Small intestine (tissue), 7 donors: ENCODE data around the gene DNHD1. TPM values are rescaled to one million over a fixed set of nuclear protein-coding genes. Genes with fewer than 3 reads are reported as not detected.

Source experiments
- DNase-seq, 2 donors: peaks; one replicate each; pipeline versions ENCODE4 v3.0.0 to v3.0.0-alpha.2; 2013
- FAIRE-seq: peaks from 2 replicates; lab custom pipeline; 2012; peaks lifted over from hg19 to GRCh38; lab: Jason Lieb, UNC
- H3K27ac ChIP-seq, 3 donors: one replicate each; pipeline ENCODE4 v1.5.1; 2013; ENCODE audit warnings: low read length in 2 of 3, mild to moderate bottlenecking in 2 of 3, control low read depth in 1 of 3, inconsistent platforms in 1 of 3, low read depth in 1 of 3, moderate library complexity in 1 of 3
- H3K27me3 ChIP-seq, 3 donors: one replicate each; pipeline ENCODE4 v1.6.1; 2013; ENCODE audit warnings: low read length in 3 of 3, inconsistent platforms in 1 of 3; ENCODE audit not compliant: control insufficient read depth in 3 of 3, insufficient read depth in 3 of 3
- H3K36me3 ChIP-seq, 3 donors: one replicate each; pipeline ENCODE4 v1.6.1; 2013; ENCODE audit warnings: low read length in 3 of 3, inconsistent platforms in 1 of 3, low read depth in 1 of 3, mild to moderate bottlenecking in 1 of 3, moderate library complexity in 1 of 3; ENCODE audit not compliant: control insufficient read depth in 3 of 3, insufficient read depth in 2 of 3
- H3K4me1 ChIP-seq, 3 donors: one replicate each; pipeline ENCODE4 v1.6.1; 2013; ENCODE audit warnings: low read length in 2 of 3, inconsistent platforms in 1 of 3, low read depth in 1 of 3, mild to moderate bottlenecking in 1 of 3, moderate library complexity in 1 of 3; ENCODE audit not compliant: control insufficient read depth in 3 of 3, insufficient read depth in 2 of 3
- H3K4me3 ChIP-seq, 3 donors: one replicate each; pipeline ENCODE4 v1.5.1; 2013; ENCODE audit warnings: low read length in 3 of 3, control low read depth in 1 of 3, inconsistent platforms in 1 of 3, low read depth in 1 of 3, mild to moderate bottlenecking in 1 of 3, moderate library complexity in 1 of 3
- H3K9me3 ChIP-seq, 2 donors: one replicate each; pipeline ENCODE4 v1.6.1; 2013; ENCODE audit warnings: low read depth in 1 of 2, low read length in 1 of 2; ENCODE audit not compliant: control insufficient read depth in 2 of 2, insufficient read depth in 1 of 2
- WGBS, 3 donors: extraction: QIAGEN DNeasy Blood & Tissue Kit; methylation state at CpG; one replicate each; pipeline ENCODE4 v1.1.7; 2013; 5-methylcytosine and 5-hydroxymethylcytosine counted together
- polyA plus RNA-seq, 4 donors: library from polyadenylated mRNA; stranded (reverse) in 3 of 4; unstranded in 1 of 4; fragments of 200-250 nt in 3 of 4; fragments of 120-200 nt in 1 of 4; gene quantifications; one replicate each; pipeline versions ENCODE4 v1.2.1 to v1.2.3, GENCODE V29; 2013
- donor health status: healthy with polysubstance abuse.
- donor health status: control.
- donor health status: control.
- donor health status: Bipolar disorder and iron deficiency.
- donor health status: healthy.

The DNHD1 gene
- polyA plus RNA-seq, 4 donors = 4.0 to 10.5 (median 9.0) TPM

- WGBS, 3 donors = 0 to 1% (median 1%) methylated on average over 22 to 36 of the region's 36 CpGs
- Histone ChIP-seq H3K27ac (peak overlapping the region; percentile 92 to 100 (median 96)), H3K4me3 (peak overlapping the region; percentile 79 to 98 (median 79)), H3K4me1 (peaks cover 0 to 30% (median 2%) of the 10 kb centered on the region in 3 donors), H3K27me3 (no peaks in the 10 kb centered on the region), H3K9me3 (no peaks in the 10 kb centered on the region), H3K36me3 (peaks cover 9 to 67% (median 14%) of the 10 kb centered on the region in 3 donors)
- FAIRE-seq (no peak), DNase-seq (no peak)
Observed at GRCh38 chr11:6611963-6612212, 114.8 kb downstream of the DNHD1 start.

- Histone ChIP-seq H3K27me3 (no peaks in the 10 kb centered on the region), H3K36me3 (peaks cover 9 to 72% (median 14%) of the 10 kb centered on the region in 3 donors), H3K27ac (peak within 1 kb of the TSS; percentile 92 to 100 (median 96)), H3K4me1 (peaks cover 0 to 28% (median 2%) of the 10 kb centered on the region in 3 donors), H3K4me3 (peak within 1 kb of the TSS; percentile 79 to 98 (median 79)), H3K9me3 (no peaks in the 10 kb centered on the region)
- DNase-seq (peak; percentile 97), FAIRE-seq (no peak)
- 0 to 1% (median 0%) methylated on average over 46 to 51 of the region's 51 CpGs for WGBS, 3 donors
Observed at GRCh38 chr11:6612213-6613041, 115.3 kb downstream of the DNHD1 start, which contains the start of gene TAF10. Gene TAF10, minus strand, starts transcription at chr11:6612216. Its CDS starts 27 bp downstream, at chr11:6612189.

GRCh38 chr11:6613496-6613895, 116.4 kb downstream of the DNHD1 start:
- H3K36me3 ChIP-seq = peaks cover 8 to 66% (median 12%) of the 10 kb centered on the region in 3 donors
- no peak for DNase-seq
- no peak for FAIRE-seq
- H3K27me3 ChIP-seq = no peaks in the 10 kb centered on the region
- 95 to 96% (median 95%) methylated on average over 3 of the region's 3 CpGs for WGBS, 3 donors
- H3K4me3 ChIP-seq = no peak overlapping the region
- H3K27ac ChIP-seq = peak overlapping the region in 2 of 3 donors; percentile 96 to 100
- H3K9me3 ChIP-seq = no peaks in the 10 kb centered on the region
- H3K4me1 ChIP-seq = peaks cover 2 to 32% (median 3%) of the 10 kb centered on the region in 3 donors

GRCh38 chr11:6614446-6614845, 117.4 kb downstream of the DNHD1 start:
- peaks cover 2 to 35% (median 3%) of the 10 kb centered on the region in 3 donors for H3K4me1 ChIP-seq
- H3K36me3 ChIP-seq = peaks cover 5 to 57% (median 6%) of the 10 kb centered on the region in 3 donors
- H3K27me3 ChIP-seq = no peaks in the 10 kb centered on the region
- WGBS, 3 donors = 82 to 87% (median 86%) methylated on average over 2 of the region's 2 CpGs
- H3K27ac ChIP-seq = no peak overlapping the region
- DNase-seq (no peak), FAIRE-seq (no peak)
- no peaks in the 10 kb centered on the region for H3K9me3 ChIP-seq
- no peak overlapping the region for H3K4me3 ChIP-seq

GRCh38 chr11:6615046-6615445, 118.0 kb downstream of the DNHD1 start:
- Histone ChIP-seq H3K9me3 (no peaks in the 10 kb centered on the region), H3K4me1 (peaks cover 2 to 38% (median 3%) of the 10 kb centered on the region in 3 donors), H3K27me3 (no peaks in the 10 kb centered on the region), H3K4me3 (no peak overlapping the region), H3K36me3 (peaks cover 0 to 51% (median 3%) of the 10 kb centered on the region in 3 donors), H3K27ac (no peak overlapping the region)
- WGBS, 3 donors = 95 to 98% (median 95%) methylated on average over 5 of the region's 5 CpGs
- FAIRE-seq (no peak), DNase-seq (no peak)

- peaks cover 0 to 41% (median 0%) of the 10 kb centered on the region in 3 donors for H3K36me3 ChIP-seq
- H3K27me3 ChIP-seq = no peaks in the 10 kb centered on the region
- FAIRE-seq (no peak), DNase-seq (no peak)
- H3K4me1 ChIP-seq = peaks cover 2 to 33% (median 3%) of the 10 kb centered on the region in 3 donors
- no peak overlapping the region for H3K4me3 ChIP-seq
- no peaks in the 10 kb centered on the region for H3K9me3 ChIP-seq
- WGBS, 3 donors = 93 to 95% (median 95%) methylated on average over 9 of the region's 9 CpGs
- H3K27ac ChIP-seq = no peak overlapping the region
Observed at GRCh38 chr11:6615882-6616585, 119.0 kb downstream of the DNHD1 start.

- FAIRE-seq = no peak
- Histone ChIP-seq H3K27me3 (no peaks in the 10 kb centered on the region), H3K27ac (no peak overlapping the region), H3K4me3 (no peak overlapping the region), H3K4me1 (peaks cover 2 to 27% (median 3%) of the 10 kb centered on the region in 3 donors), H3K36me3 (peaks cover 0 to 35% (median 0%) of the 10 kb centered on the region in 3 donors), H3K9me3 (no peaks in the 10 kb centered on the region)
- WGBS, 3 donors = 91 to 95% (median 91%) methylated on average over 14 of the region's 14 CpGs
- DNase-seq = no peak
Observed at GRCh38 chr11:6616596-6617250, 119.6 kb downstream of the DNHD1 start.

GRCh38 chr11:6617315-6617781, 120.3 kb downstream of the DNHD1 start:
- 80 to 87% (median 86%) methylated on average over 5 of the region's 5 CpGs for WGBS, 3 donors
- H3K27ac ChIP-seq = no peak overlapping the region

More at GRCh38 chr11:6617315-6617781, 120.3 kb downstream of the DNHD1 start:
- Histone ChIP-seq H3K4me1 (peaks cover 2 to 27% (median 3%) of the 10 kb centered on the region in 3 donors), H3K27me3 (no peaks in the 10 kb centered on the region), H3K9me3 (no peaks in the 10 kb centered on the region), H3K36me3 (peaks cover 0 to 40% (median 0%) of the 10 kb centered on the region in 3 donors), H3K4me3 (peak overlapping the region in 1 of 3 donors; percentile 99)
- FAIRE-seq = no peak
- no peak for DNase-seq
